Activated CD4-positive, CD25-positive, alpha-beta regulatory T cell (primary cell): ENCODE data around the gene KCNQ1.

Source experiments
- DNase-seq, 4 experiments: peaks; one replicate each; lab custom pipeline; 2025; lab: John Stamatoyannopoulos, UW

KCNQ1 gene

DNA sequence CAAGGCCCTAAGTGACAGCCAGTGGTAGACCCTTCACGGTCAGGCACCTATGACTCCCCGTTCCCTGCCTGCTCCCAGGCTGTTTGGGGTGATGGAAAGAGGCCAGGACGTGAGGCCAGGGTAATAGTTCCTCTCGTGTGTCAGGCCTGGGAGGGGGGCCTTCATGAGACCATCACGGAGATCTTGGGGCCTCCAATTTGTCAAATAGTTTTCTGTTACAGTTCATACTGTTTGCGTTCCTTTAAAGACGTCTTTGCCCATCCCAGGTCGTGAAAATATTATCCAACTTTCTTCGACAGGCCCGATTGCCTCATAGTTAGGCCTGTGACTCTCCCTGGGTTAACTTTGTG lies 317.2 kb downstream of the KCNQ1 start:
- DNase-seq: no peak

DNA sequence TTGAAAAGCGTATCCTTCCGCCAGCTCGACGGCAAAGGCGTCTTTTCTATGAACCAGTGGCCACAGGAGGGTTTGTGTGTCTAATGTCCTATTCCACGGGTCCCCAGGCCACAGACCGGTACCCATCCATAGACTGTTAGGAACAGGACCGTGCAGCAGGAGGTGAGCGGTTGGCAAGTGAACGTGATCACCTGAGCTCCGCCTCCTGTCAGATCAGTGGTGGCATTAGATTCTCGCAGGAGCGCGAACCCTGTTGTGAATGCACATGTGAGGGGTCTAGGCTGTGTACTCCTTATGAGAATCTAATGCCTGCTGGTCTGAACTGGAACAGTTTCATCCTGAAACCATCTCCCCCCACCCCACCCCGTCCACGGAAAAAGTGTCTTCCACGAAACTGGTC lies 317.6 kb downstream of the KCNQ1 start:
- DNase-seq: no peak

DNA sequence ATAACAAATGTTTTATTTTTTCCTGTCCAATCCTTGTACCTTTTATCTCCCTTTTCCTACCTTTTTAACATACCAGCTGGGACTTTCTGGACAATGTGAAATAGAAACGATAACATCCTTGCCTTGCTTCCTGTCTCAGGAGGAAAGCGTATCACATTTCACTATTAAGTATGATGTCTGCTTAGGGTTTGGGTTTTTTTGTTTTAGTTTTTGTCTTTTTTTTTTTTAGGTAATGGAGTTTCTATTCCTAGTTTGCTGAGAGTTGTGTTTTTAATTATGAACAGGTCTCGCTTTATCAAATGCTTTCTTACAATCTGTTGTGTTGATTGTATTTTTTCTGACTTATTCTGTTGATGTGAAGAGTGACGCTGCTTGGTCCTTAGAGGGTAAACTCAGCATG lies 319.2 kb downstream of the KCNQ1 start:
- DNase-seq: no peak

DNA sequence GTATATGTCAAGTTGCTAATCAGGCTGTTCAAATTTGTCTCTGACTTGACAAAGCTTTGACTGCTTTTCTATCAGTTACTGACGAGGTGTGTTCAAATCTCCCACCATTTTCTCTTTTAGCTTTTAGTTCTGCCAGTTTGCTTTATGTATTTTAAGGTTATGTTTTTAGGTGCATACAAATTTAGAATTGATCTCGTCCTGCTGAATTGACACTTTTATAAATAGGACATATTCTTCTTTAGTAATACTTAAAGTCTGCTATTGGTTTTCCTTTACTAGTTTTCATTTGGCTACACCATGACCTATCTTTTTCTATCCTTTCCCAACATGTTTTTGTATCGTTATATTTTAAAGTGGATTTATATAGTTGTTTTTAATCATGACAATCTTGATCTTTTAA lies 320.7 kb downstream of the KCNQ1 start:
- DNase-seq: no peak

DNA sequence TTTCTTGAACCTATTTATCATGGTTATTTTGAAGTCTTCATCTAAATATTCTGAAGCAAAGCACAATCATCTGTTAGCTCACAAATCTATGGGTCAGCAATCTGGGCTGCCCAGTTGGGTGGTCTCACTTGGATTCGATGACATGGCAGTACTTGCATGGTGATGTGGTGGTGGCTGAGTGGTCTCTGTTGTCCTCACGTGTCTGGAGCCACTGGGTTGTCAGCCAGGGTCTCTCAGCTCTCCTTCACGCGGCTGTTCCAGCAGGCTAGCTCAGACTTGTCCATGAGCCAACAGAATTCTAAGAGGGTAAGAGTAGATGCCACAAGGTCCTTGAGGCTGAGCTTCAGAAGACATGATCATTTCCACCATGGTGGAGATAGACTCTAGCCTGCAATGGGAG lies 321.4 kb downstream of the KCNQ1 start:
- DNase-seq: no peak

DNA sequence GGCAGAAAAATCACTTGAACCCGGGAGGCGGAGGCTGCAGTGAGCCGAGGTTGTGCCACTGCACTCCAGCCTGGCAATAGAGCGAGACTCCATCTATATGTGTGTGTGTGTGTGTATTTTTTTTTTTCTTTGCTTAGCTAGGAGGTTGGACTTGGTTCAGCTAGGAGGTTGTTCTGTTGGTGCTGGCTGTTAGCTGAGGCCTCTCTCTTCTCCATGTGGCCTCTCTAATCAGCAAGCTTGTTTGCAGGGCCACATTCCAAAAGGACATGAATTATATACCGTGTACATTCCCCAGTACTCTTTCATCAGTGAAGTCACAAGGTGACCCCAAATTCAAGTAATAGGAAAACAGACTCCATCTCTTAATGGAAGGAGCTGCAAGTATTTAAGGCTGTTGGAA lies 322.3 kb downstream of the KCNQ1 start:
- no peak for DNase-seq

DNA sequence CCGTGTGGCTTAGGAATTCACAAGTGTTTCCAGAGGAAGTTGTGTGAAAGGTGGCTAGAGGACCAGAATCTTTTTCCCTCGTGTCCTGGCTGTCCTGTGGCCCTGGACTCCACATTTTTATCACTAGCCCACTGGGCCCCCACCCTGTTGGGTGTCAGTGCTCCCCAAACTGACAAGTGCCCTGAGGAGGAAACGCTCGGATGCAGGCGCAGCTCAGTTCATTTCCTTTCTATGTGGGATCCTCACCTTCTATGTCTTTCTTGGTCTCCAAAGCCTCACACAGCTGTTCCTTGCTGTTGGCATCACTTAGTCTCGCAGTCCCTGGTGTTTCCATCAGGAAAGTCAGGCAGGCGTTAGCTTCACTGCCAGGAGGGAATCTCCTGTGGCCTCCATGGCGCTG lies 323.0 kb downstream of the KCNQ1 start:
- DNase-seq: no peak

DNA sequence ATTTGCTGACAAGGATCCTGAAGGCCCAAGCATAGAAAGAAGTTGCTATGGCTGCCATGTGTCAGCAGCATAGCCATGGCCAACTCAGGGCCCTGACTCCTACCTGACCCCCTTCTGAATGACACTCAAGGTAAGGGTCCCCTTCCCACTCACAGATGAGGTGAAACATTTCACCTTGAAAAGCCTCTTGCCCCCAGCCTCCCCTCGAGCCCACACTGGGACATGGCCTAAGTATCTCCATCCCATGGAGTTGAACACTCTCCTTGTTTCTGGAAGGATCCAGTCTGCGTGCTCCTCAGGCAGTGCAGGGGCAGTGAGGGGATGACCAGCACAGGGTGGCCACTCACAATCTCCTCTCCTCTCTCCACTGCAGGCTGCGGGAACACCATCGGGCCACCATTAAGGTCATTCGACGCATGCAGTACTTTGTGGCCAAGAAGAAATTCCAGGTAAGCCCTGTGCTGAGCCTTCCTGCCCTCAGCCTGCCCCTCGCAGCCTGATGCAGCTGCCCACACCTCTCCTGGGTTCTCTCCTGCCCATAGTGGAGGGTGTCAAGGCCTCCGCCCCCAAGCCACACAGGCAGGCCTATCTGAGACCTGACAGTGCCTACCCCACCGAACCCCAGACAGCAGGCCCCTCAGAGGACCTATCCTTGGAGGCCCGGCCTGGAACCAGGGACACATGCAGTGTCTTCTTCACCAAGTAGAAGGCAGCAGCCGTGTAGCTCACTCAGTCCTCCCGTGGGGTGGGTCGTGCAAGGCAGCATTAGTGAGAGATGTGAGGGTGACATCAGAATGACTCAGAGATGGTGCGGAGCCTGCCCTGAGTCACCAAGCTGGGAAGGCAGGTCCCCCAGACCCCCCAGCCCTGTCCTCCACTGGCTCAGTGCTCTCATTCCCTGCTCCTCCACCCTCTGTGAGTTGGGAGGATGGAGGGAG lies 323.9 kb downstream of the KCNQ1 start:
- no peak for DNase-seq

DNA sequence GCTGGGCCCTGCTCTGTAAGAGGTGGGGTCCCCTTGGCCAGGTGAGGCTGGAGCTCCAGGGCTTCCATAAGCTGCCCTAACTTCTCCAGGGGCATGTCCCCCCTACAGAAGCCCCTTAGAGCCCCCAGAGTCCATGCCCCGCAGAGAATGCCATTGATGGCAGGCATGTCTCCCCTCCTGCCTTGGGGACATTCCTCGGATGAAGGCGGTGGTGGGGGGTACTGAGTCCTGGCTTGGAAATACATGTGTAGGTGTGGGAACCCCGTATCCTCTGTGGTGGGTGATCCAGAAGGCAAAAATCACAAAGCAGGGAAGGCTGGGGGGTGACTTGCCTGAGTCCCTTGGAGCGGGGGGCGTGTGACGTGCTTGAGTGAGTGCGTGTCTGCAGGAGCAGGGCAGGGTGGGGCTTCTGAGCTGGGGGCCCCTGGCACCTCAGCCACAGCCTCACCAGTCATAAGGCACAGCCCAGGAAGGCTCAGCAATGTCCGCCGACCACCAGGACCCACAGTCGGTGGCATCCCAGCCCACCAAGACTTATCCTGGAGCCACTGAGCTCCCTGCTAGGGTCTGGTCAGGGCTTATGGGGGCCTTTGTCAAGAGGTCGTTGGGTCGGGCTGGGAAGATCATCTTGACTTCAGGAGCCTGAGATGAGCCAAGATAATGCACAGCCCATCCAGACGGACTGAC lies 324.7 kb downstream of the KCNQ1 start:
- no peak for DNase-seq

DNA sequence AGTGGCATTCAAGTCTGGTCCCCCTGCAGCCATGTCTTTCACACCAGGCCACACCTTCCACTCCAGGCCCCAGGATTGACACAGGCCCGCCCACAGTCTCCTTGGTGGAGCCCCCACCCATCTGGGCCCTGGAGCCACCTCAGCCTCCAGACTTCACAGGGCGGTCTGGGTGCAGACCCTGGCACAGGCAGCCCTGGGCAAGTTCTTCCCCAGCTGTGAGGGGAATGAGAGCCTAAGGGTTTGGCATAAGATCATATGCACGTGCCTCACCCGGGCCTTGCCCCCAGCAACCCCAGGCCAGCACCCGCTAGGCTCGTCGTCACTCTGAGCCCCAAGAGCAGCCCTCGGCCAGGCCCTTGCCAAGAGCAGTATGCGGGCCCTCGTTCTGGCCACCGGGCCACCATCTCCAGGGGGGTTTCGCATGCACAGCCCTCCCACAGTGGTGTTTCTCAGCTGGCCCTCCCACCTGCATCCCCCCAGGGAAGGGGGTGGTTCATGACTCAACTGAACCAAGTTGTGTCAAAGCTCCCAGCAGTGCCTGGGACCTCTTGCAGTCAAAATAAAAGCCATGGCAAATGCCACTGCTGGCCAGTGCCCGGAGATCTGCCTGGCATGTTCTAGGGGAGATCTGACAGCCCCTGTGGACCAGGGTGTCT lies 325.4 kb downstream of the KCNQ1 start:
- DNase-seq: no peak

DNA sequence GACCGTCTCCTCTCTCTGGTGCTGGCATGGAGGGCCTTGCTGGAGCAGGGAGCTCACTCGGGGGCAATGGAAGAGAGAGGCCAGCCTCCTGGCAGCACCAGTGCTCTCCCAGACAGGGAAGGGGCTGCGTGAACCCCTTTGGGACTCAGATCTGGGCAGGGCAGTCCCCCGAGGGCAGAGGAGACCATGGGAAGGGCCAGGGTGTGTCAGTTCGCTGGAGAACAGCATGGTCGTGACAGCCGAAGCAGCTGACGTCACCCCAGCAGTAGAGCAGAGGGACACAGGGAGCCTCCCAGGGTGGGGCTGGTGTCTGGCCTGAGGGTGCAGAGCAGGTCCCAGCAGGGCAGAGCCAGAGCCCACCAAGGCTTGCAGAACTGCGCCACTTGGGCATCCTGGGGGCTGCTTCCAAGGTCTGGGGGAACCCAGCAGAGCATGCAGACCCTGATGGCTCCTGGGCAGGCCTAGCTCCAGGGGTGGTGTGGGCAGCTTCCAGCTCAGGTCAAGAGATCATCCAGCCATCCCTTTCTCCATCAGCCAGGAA lies 326.0 kb downstream of the KCNQ1 start:
- no peak for DNase-seq

DNA sequence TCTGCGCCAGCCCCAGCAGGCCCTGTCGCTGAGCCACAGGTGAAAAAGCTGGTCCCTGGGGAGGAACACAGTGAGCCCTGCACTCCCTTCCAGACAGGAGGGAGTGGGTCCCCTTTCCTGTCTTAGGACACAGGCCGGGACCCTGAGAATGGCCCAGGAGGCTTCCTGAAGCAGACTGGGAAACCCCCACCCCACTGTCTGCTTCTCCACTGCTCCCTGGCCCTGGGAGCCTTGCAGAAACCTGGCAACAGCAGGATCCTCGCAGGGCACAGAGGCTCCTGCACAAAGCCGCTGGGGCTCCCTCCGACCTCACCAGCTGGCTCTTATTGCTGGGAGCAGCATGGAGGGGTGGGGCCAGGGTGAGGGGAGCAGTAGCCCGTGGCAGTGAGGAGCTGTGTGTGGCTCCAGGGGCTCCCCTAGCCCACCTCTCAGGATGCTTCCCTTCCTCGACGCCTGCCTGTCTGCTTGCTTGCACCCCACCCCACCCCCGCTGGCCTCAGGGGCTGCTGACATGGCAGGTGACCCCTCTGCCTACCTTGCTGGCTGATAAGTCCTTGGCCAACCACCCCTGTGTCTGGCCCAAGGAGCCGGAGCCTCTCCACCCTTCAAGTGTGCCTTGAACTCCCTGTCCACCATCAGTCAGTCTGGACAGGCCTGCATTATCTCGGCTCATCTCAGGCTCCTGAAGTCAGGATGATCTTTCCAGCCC lies 327.1 kb downstream of the KCNQ1 start:
- no peak for DNase-seq

DNA sequence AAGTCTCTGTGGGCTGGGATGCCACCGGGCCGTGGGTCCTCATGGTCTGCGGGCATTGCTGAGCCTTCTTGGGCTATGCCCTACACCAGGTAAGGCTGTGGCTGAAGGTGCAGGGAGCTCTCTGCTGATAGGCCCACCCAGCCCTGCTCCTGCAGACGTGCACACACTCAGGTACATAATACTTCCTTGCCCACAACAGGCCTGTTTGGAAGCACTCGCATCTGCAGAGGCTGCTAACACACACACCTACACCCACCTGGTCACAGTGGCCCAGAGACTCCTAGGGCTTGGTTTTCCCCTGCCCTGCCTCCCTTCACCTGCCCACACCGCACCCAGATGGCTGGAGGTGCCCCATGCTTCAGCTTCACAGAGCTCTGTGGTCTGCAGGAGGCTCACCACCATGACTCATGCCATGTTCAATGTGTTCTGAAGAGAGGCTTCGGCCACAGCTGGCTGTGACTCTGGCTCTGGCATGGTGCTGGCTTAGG lies 327.8 kb downstream of the KCNQ1 start:
- no peak for DNase-seq

DNA sequence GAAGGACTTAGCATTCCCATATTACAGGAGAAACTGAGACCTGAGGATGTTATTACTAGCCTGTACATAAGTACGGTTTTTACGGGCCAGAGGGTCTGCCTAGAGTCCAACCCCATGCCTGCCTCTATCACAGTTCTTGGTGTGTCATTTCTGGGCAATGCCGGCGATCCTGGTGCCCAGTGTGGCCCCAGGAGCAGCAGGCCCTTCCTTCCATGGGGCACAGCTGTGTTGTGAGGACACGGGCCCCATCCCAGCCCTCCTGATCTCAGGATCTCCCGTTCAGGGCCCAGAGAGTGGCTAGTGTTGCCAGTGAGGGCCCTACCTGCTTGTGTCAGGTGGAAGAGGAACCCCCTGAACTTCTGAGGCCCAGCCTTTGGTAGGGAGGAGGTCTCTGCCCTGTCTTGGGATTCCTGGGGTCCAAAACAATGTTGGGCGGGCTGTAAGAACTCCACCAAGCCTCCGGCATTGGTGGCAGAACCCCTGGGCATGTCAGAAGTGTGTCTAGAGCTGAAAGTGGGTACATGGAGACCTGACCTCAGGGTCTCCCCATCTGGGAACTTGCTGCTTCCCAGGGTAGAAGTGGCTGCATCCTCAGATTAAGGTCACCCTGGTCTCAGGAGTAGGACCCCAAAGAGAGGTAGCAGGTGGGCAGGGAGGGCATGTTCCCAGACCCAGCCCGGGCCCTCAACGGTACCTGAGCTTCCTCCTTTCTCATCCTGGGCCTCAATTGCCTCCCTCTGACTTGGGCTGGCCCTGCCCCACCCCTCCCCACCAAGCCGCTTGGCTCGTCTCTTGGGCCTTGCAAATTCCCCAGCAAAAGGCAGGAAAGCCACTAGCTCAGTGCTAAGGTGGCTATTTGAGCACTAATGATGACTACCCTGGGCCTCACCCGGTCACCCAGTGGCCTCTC lies 329.6 kb downstream of the KCNQ1 start:
- no peak for DNase-seq

DNA sequence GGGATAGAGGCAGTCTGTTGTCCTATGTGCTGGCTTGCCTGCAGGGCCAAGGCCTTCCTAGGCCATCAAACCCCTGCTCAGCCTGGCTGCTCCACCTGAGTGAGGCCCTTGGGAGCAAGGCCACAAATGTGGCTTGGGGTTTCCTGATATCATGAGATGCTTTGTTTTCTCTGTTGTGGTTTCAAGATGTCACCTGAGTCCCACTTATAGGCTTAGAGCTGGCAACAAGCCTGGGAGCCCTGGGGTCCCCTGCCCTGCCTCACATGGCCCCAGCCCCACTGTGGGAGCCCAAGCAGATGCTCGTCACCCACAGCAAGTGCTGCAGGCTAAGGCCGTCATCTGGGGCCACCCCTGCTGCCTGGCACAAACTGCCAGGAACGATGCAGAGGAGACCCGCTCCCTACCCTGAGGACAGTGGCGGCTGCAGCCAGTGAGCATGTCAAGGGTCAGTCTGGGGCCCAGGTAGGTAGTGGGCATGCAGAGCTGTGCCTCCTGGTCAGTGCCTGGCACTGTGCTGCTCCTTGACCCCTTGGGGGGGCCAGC lies 330.3 kb downstream of the KCNQ1 start:
- DNase-seq: no peak

DNA sequence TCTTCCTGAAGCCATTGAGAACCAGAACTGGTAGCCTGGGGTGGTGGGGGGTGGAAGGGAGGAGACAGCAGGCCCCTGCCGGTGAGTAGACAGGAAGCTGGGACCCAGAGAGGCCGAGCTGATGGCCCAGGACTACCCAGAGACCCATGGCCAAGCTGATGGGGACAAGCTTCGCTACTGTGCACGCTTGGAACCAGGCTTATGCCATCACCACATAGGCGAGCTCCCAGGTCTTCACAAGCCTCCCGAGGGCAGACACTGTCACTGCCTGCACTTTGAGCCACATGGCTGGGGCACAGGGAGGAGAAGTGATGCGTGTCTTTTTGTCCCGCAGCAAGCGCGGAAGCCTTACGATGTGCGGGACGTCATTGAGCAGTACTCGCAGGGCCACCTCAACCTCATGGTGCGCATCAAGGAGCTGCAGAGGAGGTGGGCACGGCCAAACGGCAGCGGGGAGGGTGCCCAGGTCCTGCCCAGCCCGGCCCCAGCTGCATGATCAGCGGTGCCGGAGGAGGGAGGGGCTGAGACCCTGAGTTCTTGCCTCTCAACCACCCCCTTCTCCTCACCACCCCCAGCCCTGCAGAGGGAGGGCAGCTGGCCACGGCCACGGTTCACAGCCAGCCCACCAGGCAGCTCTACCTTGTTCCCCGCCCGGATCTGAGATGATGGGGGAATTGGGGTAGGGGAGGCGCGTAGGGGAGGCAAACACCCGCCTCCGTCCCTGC lies 331.0 kb downstream of the KCNQ1 start:
- DNase-seq: no peak

DNA sequence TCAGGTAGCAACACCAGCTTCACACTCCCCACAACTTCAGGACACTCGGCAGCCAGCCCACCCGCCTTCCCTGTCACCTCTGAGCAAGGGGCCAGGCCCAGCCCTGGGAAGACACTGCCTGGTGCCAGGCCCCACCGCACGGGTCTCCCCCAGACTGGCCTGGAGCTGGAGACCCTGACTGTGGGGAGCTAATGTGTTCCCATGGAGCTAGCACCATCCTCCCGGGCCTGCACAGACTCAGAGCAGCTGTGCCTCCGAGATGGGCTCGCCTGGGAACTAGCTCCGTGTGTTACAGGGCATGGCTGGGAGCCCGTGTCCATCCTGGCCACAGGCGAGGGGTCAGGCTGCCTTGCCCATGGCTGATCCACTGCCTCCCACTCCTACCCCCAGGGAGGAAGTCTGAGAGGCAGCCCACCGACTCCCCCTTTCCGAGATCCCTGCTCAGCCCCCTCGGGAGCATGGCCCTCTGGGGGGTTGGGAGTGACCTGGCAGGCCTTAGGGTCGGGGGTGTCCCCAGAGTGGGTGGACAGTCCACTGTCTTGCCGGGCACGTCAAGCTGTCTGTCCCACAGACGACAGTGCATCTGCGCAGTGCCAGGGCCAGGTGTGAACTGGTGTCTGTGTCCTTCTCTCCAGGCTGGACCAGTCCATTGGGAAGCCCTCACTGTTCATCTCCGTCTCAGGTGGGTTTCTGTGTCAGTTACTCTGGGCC lies 331.7 kb downstream of the KCNQ1 start:
- DNase-seq: no peak

DNA sequence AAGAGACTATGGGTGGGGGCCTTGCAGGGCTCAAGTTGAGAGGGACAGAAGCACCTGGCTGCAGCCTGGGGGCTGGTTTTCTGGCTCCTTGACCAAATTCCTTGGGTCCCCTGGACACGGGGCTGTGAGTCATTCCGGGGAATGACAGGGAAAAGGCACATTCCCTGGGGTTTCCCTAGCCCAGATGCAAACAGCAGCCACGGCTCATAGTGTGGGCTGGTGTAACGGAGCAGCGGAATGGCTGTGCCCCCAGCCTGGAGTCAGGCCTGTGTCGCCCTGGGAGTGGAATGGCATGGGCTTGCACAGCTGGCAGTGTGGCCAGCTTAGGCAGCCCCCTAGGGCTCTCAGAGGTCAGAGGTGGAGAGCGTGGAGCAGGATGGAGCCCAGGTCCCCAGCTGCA lies 332.6 kb downstream of the KCNQ1 start:
- no peak for DNase-seq
